GDM1 (cell line): ENCODE measurements around the gene RERE.

ENCODE experiments used
- DNase-seq: peaks from one replicate; lab custom pipeline; 2025; lab: John Stamatoyannopoulos, UW

The RERE gene

DNA sequence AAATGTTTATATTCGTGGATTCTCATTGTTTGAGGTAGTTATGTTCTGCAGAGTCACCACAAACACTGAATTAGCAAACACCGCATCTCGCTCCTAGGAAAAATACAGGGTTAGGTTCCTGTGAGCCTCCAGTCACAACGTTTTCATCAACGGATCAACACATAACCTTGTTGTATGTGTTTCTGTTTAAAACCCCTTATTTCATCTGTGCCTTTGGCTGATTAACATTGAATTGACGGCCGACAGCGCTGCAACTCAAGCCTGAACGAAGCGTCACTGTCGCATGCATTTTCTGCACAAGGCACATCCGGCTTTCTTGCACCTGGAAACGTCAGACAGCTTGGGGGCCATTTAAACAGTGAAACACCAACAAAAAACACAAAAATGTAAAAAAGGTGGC lies 491.2 kb downstream of the RERE start:
- DNase-seq, result no peak

DNA sequence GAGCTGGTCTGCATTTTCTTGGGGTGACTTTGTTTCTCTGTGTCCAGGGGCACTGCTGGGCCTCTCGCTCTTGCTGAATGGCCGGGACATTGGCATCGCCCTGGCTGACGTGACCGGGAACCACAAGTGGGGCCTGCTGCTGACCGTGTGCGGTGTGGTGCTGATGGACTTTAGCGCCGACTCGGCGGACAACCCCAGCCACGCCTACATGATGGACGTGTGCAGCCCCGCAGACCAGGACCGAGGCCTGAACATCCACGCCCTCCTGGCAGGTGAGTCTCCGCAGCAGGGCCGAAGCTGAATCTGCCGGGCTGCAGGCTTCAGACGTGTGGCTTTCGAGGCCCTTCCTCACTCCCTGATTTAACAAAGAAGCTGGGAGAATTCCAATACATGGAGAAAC lies 491.7 kb downstream of the RERE start:
- DNase-seq, result no peak

DNA sequence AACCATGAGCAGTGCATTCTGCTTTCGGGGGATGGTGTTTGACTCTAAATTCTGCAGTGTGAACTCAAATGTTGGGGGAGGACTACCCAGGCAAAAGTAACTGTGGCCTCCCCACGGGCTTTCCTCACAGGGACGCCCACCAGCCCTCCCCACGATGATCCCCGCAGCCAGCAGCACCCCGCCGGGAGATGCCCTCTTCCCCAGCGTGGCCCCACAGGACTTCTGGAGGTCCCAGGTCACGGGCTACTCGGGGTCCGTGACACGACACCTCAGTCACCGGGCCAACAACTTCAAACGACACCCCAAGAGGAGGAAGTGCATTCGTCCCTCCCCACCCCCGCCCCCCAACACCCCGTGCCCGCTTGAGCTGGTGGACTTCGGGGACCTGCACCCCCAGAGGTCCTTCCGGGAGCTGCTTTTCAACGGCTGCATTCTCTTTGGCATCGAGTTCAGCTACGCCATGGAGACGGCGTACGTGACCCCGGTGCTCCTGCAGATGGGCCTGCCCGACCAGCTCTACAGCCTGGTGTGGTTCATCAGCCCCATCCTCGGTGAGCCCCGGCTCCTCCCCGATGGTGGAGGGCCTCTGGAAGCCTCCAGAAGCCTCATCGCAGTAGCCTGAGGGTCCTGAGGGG lies 493.1 kb downstream of the RERE start:
- DNase-seq, result no peak

- DNase-seq, result no peak
Observed at GRCh38 chr1:8323706-8324105, 493.7 kb downstream of the RERE start.

DNA sequence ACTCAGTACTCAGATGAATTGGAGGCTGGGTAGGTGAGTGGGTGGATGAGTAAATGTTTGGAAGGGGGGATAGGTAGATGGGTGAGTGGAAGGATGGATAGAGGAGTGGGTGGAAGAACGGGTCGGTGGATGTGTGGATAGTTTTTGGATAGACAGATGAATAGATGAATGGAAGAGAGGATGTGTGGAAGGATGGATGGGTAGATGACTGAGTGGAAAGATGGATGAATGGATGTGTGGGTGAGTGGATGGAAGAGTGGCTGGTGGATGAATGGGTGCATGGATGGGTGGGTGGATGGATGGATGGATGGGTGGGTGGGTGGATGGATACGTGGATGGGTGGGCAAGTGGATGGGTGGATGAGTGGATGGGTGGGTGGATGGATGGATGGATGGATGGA lies 495.8 kb downstream of the RERE start:
- no peak for DNase-seq

- no peak for DNase-seq
Observed at GRCh38 chr1:8318436-8318835, 499.0 kb downstream of the RERE start.

GRCh38 chr1:8317647-8318381 lies 499.6 kb downstream of the RERE start, which contains the start of gene SLC45A1:
TSS of gene SLC45A1 (plus strand) at chr1:8318114. CDS start at chr1:8324330, 6,216 bp downstream.
- peak; percentile 18 for DNase-seq

DNA sequence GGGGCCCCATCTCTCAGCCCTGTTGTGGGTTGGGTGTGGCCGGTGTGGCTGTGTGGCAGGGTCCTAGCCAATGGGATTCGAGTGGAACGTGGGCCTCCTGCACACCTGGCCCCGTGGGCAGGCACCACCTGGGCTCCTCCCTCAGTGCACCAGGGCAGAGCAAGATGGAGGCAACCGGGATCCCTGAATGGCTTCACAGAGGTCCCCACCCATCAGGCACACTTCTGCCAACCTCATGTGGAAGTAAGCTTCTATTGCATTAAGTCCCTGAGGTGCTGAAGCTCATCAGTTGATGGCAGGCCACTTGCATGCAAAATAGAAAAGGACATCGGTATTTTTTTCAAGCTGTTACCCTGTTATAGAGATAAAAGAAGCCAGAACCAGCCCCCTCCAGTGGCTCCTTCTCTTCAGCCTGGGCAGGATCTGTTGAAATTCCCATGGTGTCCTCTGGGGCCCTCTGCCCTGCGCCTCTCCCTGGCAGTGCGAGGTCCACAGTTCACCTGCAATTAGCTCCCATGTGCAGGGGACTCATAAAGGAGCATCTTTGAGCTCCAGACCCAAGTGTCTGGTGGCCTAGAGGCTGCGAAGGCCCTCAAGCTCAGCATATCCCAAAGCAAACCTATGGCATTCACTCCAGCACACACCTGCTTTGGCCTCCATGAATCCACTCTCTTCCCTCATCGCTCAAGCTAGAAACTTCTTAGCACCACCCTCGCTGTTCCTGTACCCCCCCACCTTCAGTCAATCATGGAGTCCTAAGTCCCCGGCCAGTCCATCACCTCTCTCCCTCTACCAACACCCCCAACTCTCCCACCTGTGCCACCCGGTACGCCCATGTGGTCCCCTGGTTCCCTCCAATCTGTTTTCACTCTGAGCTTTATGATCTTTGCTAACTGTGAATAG lies 501.6 kb downstream of the RERE start:
- no peak for DNase-seq

- DNase-seq, result no peak
Observed at GRCh38 chr1:8314346-8315280, 502.8 kb downstream of the RERE start.

GRCh38 chr1:8313231-8313630 lies 504.2 kb downstream of the RERE start:
- DNase-seq, result no peak

- DNase-seq, result no peak
Observed at GRCh38 chr1:8312235-8313218, 504.9 kb downstream of the RERE start.

- DNase-seq, result no peak
Observed at GRCh38 chr1:8311068-8311718, 506.2 kb downstream of the RERE start.

DNA sequence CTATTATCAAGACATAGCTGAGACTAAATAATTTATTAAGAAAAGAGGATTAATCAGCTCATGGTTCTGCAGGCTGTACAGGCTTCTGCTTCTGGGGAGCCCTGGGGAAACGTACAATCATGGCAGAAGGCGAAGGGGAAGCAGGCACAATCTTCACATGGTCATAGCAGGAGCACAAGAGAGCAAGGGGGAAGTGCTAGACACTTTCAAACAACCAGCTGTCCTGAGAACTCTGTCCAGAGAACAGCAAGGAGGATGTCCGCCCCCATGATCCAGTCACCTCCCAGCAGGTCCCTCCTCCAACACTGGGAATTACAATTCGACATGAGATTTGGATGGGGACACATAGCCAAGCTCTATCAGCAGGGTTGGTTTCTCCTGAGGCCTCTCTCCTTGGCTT lies 509.8 kb downstream of the RERE start:
- DNase-seq, result no peak

GRCh38 chr1:8303876-8304275 lies 513.6 kb downstream of the RERE start:
- DNase-seq, result no peak

GRCh38 chr1:8303141-8303540 lies 514.3 kb downstream of the RERE start:
- DNase-seq, result no peak
